GM18861 (cell line): ENCODE data around the gene DRD3.
A peak's percentile ranks its signal among the peaks of the same experiment; 100 is the strongest.

Source experiments
- ATAC-seq: cut with Tn5 transposase; IDR thresholded peaks from one replicate; pipeline ENCODE4 v1.9.1; 2021; ENCODE audit not compliant: unreplicated experiment

Gene DRD3

DNA sequence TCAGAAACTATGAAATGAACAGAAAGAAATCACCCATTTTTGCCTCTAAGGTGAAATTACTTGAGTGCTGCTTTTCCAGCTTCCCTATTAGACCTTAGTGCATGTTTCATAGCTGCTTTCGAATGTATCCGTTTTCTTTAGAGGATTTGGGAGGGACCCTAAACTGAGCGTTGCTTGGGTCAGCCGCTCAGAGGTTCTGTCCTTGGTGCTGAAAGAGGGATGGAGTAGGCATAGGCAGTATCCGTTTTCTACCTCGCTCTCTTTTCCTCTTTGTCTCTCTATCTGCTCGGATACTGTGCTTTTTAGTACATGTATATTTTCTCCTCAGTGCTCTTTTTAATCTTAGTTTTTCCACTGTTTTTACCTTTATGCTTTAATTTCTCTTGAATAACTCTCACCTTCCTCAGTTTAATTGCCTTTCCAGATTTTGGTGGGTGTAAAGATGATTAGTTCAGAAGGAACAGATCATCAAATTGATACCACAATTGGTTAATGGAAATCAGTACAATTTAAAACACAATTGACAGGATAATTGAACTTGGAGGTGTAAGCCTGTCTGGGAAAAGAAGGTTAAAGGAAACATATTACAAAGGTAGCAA lies at the start of gene DRD3:
Gene DRD3, minus strand, starts transcription at position 283 of the 599 bp plus-strand sequence. CDS start 7,060 bp downstream, outside the sequence.
- ATAC-seq = no peak

DNA sequence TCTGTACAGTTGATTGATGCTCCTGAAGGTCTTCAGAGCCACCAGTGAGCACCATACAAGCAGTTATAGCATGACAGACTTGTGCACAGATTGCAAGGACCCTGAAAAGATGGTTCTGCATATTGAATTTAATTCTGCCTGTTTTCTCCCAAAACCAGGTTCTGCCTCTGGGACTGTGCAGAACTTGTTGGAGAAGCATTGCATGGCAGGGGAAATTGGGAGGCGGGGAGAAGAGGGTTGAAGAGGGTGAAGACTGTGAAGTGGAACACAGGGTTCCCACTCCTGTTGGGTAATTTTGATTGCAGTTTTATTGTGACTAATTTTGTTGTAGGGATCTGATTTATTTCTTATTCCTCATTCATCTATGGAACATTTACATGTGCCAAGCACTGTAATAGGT lies 48.2 kb upstream of the DRD3 start:
- ATAC-seq = no peak

DNA sequence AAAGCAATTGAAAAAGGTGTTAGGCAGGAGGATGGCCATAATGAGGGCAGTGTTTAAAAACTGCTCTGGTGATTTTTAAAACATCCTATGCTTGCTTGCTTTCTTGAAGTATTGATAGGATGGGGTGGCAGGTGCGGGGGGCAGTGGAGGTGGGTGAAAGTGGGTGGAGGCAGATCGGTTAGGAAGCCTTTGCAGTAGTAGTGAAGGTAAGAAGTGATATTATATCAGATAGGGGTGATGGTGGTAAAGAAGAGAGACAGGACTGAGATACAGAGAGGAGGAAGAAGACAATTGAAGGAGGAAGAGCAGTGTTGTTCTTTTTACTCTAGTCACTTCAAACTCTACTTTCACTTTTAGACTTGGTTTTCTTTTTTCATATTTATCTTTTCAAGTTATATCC lies 47.5 kb upstream of the DRD3 start:
- ATAC-seq = no peak

DNA sequence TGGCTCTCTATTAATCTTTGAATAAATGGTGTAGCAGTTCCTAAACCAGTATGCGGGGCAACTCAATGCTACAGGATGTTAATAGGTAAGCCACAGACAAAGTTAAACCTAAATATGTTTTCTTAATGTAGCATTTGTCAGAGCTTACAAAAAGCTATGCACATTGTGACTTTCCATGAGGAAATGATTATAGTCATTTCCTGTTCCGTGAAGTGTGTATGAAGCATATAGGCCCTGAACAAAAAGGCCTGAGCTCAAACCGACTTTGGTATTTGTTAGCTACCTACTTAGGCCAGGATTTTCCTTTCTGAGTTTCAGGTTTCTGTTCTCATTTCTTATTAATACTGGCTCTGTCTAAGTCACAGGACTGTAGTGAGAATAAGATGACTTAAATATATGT lies 44.3 kb upstream of the DRD3 start:
- ATAC-seq = peak; percentile 81

DNA sequence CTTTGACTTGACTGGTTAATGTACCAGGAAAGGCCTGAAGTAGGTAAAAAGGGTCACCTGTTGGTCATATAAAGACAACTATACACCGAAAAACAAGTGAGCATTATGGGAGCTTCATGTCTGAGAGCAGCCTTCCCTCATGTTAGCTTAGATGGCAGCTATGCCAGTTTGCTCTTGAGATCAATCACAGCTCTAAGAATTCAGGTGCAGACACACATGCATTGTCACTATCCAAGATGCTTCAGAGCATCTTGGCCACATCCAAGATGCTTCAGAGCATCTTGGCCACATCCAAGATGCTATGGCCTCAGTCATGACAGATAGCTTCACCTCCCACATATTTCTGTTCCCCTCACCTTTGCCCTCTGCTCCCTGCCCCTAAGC lies 43.0 kb upstream of the DRD3 start:
- no peak for ATAC-seq

DNA sequence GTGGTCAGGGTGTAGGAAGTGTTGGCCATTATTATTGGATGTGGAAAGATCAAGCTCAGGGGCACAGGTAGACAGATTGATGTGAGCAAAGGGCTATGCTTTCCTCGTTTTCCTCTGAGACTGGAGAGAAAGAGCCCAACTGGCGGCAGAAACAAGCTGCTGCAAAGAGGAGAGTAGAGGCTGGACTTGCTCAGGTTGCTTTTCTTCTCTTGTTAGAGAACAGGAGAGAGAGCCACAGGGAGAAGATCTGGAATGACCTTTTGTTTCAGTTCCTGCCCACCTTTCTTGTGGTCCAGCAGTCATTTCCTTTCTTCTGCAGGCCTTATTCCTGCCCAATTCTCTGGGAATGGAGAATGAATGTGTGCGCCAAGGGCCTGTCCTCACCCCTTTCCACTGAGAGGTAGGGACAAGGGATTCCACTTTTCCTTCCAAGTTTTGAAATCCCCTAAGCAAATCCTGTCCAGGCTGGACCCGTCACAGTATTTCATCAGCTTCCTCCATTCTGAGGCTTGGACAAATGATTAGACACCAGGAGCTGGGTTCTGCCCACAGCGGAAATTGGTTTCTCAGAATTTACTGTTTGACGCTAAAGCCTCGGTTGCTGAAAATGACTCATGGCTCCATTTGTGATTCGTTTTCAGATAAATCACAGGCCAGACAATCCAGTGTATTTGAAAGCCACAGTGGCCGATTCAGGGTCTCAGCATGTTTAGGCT lies 42.5 kb upstream of the DRD3 start:
- ATAC-seq = no peak

DNA sequence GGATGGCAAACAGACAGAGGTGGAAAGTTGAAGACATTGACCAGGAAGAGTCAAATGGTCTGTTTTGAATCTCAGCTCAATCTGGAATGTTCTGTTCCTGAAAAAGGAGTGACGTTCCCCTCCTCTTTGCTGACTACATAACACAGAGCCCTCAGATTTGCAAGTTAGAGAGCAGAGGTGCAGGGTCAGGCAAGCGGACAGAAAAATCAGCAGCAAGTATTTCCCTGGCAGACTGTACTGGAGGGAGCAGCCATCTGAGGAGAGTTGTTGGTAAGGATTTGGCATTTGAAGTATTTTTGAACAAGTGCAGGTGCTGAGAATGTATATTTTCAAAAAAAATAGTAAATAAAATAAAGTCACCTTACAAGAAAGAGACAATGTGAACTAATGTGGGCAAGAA lies 40.9 kb upstream of the DRD3 start:
- no peak for ATAC-seq

DNA sequence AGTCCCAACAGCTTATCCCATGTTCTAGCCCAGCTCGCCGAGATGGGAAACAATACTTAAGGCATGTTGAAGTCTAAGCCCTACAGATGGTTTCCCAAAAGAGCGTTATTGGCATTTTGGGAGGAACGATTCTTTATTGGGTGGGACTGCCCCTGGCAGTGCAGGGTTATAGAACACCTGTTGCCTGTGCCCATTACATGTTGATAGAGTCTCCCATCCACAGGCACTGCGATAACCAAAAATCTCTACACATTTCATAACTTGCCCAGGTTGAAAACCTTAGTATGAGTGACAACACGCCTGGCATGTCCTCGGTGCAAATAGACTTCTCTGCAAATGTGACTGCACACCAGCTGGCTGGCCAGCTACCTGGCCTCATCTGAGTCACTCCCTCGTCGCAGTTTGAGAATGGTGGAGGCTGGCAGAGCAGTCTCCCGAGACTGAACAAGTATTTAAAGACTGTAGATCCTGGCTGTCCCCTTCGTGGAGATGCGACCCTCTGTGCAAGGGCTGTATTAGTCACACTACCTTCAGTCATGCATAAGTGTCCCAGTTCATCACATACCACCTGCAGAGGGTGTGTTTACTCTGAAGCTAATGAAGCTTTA lies 39.8 kb upstream of the DRD3 start:
- no peak for ATAC-seq

DNA sequence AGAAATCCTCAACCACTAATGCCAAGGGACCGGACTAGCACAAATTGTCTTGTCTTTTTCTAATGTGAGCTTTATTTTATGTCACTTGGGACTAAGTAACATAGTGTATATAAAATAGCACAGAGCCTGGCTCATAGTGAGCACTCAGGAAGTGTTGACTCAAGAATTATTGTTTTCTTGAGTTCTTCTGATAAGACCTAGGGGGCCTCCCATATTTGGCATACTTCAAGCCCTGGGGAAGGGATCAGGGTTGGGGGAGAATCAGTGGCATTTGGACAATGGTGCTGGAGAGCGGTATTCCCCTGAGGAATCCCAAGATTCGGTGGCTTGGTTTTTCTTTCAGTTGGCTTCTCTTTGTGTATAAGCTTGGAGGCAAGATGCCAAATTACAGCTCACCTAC lies 39.2 kb upstream of the DRD3 start:
- ATAC-seq = no peak

DNA sequence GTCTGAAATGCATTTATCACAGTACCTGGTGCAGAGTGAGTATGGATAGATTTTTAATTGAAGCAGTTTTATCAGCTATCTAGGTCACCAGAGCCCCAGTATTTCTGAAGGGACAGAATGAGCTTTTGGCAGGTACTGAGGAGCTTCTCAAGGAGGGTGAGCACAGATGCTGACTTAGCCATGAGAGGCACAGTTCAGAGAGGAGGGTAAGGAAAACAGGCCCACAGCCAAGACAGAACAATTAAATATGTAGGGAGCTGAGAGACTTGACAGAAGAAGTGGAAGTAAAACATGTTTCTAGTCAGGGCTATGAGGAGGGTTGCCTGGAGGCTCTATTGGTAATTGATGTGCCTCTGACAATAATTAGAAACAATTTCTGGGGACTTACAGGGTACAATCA lies 38.4 kb upstream of the DRD3 start:
- no peak for ATAC-seq

DNA sequence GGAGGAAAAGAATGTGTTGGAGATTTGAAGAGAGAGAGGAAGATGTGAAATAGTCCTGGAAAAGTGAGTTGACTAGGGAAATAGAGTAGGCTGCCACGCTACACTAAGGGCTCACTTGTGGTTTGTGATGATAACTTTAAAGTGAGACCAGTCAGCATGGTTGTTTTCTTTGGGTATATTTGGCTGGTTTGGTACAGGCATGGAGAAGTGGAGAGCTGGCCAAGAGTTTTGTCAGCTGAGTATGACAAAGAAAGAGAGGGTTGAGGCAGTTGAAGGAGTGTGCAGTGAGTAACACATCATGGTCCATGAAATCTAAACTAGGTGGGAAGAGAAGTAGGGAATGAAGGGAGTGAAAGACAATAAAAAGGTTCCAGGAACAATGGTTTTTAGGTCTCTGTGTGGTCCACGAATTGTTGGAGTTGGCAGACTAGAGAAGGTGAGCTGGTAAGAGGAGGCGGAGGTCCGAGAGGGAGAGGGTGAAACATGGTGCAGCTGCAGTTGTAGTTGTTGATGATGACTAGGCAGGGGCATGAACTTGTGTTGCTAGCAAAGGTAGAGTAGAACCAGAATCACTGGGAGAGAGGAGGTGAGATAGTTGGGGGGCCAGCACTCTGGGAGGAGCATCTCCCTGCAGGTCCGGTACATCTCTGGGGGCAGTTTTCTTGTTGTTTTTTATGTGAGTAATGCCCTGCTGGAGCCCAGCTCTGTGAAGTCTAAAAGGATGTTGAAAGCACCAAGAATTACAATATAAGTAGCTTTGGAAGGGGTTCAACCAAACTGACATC lies 37.5 kb upstream of the DRD3 start:
- no peak for ATAC-seq

DNA sequence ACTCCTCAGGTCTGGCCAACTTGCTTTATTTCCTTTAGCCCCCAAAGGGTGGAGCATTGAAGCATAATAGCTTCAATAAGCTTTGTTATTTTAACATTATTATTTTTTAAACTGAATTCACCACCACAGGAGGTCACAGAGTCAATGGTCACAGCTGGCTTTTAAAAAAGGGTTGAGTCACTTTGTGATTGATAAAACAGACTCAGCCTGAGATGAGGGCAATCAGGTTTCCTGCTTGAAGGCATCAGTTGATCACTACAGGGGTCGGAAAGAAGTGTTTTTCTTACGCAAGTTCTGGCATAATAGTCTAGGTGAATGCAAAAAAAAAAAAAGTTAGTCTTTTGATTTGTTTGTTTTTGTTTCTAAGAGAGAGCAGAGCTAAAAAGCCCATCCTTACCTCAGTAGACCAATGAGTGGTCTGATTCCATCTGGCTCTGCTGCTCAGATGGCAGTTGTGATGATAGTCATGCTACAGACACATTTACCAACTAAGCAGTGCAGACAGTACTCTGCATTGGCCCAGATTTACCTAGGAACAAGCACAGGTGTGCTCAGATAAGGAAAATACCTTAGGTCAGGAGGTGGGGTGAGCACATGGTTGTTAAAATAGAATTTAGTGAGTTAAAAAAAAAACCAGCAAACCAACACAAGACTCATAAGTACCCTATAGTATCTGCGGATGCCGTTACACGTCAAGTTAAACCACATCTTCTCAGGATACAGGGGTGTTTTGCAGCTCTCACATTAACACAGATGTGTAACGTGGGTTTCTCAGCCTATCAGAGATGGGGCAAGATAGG lies 35.9 kb upstream of the DRD3 start:
- peak; percentile 25 for ATAC-seq

DNA sequence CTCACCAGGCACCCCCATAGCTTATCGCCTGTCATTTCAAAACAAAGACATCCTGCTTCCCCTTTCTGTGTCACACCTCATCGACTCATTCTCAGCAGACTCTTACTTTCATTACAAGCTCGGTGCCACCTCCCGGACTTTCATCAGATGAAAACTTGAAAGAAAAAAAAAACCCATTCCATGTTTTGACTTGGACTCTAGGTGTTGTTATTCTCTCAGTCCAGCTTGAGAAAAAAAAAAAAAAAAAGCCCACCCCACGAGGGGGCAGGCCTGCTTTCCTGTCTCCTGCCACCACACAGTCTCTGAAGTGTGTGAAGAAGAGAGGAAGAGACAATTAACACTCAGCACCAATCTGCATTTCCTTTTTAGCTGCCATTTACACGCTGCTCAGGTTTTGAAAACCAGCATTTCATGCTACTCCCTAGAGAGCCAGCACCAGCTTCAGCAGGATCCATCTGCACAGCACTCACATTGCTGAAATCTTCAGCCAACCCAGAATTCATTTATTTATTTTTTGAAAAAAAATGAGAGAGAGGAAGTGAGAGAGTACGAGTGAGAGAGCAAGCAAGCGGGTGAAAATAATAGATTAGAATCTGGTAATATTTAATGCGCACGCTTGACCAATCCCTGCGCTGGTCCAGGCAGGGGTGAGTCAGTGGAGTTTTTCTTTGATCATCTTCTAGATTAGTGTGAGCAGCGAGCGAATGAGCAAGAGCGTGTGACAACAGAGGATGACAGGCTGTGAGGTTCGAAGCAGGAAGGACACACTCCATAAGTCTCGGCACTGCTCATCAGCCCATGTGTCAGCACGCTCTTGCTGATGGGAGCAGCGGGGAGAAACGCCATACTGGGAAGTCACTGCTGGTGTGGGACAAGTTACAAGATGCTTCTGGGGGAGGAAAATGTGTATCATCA lies 35.0 kb upstream of the DRD3 start:
- ATAC-seq = peak; percentile 61

DNA sequence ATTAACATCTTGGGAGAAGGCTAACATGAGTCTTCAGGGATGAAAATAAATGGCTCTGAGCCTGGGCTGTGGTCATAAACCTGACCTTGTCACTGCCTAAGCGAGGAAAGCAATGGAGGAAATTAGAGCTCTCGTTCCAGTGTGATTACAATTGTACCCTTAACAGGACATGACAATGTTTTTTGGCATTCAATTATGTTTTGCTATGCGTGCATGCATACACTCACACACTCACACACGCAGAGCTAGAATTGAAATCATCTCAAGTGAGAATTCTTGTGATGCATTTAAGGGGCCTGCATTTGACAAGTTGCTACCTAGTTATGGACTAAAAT lies 34.4 kb upstream of the DRD3 start:
- ATAC-seq = no peak

DNA sequence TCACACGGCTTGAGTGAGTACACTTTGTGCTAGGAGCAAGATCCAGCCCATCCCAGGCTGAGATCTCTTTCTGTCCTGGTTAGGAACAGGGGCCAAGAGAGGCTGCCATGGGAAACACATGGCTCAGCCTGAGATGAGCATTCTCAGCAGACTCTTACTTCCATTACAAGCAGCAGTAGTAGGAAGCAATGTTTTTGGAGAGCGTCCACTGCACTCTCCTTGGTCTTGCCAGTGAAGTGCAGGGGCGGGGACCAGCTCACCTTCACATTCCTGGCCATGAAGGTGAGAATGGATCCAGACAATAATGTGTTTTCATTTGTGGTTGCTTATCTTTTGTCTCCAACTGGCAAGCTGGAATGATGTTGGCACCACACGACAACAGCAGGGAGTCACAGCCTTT lies 33.8 kb upstream of the DRD3 start:
- no peak for ATAC-seq

DNA sequence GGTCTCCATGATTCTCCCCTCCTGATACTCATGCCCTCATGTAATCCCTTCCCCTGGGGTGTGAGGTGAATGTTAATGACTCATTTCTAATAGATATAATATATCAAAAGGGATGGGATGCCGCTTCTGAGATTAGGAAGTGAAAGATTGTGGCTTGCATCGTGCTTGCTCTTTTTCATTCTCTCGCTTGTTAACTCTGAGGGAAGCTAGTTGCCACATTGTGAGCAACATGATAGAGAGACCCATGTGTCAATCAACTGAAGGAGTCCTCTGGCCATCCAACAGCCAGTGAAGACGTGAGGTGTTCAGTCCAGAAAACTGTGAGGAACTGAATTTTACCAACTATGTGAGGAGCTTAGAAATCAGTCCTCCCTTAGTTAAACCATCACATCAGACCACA lies 28.9 kb upstream of the DRD3 start:
- peak; percentile 94 for ATAC-seq

DNA sequence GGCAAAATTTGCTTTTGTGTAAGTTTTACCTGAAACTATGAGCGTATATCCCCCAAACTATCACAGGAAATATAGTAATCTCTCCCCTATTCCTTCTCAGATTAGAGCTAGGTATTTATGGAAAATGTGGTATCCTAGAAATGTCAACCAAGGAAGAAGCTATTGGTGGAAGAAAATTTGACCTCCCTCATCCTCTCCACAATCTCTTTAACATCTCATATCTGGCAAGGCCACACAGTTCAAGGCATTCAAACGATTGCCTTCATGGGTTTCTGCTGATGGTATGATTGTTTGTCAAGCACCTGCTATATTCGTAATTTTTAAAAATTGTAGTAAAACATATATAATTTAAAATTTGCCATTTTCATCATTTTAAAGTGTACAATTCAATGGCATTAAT lies 27.5 kb upstream of the DRD3 start:
- ATAC-seq = no peak

DNA sequence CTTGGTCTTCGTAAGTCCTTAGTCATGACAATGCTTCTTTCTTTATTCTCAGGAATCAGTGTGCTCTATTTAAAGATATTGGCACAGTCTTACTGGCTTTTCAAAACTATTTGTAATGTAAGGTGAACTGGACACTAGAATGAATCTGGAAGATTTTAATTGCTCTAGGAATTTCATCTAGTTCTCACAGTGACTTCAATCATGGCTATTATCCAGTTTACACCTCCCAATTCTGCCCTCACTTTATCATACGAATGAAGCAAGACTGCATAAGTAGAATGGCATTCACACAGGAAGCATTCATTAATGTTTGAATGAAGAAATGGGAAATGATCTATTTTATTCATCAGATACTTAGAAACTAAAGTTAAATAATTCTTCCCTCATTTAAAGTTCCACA lies 26.7 kb upstream of the DRD3 start:
- no peak for ATAC-seq

DNA sequence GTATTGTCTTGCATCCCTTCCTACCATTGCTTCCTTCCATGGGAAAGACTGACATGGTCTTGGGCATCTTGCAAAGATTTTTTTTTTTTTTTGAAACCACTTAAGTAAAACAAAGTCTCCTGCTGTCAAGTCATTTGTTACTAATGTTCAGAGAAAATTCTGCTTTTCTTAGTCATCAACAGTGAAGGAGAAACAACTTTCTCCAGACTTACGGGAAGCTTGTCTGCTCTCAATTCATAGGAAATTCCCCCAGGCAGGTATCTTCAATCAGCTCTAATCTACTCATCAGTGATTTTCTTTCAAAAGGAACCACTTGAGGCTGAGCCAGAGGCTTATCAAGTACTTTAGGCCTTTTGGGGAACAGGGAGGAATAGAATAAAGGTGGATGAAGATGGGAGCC lies 15.9 kb upstream of the DRD3 start:
- ATAC-seq = no peak

DNA sequence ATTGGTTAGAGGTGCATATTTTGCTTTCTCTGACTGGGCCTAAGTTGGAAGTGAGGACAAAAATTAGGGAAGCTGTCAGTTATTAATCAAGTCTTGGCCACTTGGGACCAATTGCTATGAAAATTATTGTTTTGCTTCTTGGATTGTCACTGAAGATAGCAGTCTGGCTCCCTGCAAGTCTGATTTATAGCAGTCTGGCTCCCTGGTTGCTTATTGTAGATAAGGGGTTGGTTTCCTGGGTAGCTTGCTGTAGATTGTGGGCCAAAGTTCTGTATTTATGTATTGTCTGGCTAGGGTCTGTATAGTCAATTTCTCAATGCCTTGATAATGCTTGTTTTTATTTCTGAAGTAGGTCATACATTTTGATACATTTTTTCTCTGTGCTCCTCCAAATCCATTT lies 13.3 kb upstream of the DRD3 start:
- no peak for ATAC-seq
